Measurements from ENCODE around the gene LAIR2.

The LAIR2 gene, protein sequence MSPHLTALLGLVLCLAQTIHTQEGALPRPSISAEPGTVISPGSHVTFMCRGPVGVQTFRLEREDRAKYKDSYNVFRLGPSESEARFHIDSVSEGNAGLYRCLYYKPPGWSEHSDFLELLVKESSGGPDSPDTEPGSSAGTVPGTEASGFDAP

DNA sequence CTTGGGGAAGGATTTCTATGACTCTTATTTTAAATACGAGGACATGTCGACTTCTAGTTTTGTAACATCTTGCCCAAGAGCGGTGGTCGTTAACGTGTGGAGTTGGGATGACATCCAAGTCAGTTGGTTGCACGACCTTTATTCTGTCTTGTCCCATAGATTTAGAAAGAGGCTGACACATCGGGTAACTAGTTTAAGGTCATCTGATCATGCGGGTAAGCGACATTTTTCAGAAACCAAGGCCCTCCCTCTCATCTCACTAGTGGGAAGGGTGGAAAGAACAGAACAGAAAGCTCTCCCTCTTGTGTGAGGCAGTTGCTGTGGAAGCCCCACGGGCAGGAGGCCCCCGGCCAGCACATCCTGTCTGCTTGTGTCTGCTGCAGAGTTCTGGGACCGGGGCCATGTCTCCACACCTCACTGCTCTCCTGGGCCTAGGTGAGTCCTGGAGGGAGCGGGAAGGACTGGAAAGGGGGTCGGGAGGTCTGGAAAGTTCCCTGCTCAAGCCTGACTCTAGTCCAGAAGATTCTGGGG is at the start of gene LAIR2:
Gene LAIR2, plus strand, starts transcription at position 314 of the 531 bp plus-strand sequence. Its CDS starts 88 bp downstream, at position 402.
- DNase-seq: no peak

DNA sequence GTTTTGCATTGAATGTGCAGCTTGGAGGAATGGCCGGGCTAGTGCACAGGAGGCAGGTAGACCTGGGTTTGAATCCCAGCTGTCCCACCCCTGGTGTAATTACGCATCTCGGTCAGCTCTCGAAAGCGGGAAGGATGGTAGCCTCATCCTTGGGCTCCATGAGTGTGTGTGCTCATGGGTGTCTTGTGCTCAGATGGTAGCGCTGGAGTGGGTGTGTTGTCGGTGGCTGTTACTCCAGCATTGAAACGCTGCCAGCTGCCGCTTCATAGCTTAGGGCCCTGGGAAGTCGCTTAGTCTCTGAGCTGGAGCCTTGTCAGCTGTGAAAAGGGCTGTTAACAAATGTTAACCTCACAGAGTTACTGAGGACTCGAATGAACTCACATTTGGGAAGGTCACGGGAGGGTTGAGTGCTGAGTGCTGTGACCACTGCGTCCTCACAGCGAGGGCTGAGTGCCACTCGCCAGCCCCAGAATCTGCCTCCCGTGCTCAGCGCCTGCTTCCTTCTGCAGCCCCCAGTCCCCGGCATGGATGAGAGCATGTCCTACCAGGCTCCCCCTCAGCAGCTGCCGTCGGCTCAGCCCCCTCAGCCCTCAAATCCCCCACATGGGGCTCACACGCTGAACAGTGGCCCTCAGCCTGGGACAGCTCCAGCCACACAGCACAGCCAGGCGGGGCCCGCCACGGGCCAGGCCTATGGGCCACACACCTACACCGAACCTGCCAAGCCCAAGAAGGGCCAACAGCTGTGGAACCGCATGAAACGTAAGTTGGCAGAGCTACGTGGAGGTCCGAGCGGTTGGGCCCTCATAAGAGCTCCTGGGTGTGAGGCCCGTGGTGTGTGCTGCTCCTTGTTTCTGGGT is 48.5 kb upstream of the LAIR2 start:
- no peak for DNase-seq

DNA sequence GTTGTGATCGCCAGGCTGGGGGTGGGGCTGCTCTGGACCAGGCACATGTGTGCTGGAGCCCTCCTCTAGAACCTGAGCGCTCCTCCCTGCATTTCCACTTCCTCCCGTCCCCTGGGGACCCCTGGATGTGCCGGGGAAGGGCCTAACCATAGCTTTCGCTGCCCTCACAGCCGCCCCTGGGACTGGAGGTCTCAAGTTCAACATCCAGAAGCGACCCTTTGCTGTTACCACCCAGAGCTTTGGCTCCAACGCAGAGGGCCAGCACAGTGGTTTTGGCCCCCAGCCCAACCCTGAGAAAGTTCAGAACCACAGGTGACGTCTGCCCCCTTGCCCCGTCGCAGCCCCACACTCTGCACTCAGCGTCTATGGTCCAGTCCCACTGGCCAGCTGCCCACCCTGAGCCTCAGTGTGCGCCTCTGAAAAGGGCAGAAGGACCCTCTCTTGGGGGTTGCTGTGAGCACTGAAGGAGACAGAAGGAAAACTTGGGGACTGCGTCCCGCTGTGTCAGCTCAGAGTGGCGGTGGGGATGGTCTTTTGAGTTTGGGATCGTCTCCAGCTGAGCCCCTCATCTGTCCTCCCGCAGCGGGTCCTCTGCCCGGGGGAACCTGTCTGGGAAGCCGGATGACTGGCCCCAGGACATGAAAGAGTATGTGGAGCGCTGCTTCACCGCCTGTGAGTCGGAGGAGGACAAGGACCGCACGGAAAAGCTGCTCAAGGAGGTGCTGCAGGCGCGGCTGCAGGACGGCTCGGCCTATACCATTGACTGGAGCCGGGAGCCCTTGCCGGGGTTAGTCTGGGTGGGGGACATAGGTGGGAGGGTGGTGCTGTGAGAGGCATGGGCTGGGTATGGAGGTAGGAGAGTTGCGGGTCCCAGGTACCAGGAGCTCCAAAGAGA is 47.6 kb upstream of the LAIR2 start:
- no peak for DNase-seq

DNA sequence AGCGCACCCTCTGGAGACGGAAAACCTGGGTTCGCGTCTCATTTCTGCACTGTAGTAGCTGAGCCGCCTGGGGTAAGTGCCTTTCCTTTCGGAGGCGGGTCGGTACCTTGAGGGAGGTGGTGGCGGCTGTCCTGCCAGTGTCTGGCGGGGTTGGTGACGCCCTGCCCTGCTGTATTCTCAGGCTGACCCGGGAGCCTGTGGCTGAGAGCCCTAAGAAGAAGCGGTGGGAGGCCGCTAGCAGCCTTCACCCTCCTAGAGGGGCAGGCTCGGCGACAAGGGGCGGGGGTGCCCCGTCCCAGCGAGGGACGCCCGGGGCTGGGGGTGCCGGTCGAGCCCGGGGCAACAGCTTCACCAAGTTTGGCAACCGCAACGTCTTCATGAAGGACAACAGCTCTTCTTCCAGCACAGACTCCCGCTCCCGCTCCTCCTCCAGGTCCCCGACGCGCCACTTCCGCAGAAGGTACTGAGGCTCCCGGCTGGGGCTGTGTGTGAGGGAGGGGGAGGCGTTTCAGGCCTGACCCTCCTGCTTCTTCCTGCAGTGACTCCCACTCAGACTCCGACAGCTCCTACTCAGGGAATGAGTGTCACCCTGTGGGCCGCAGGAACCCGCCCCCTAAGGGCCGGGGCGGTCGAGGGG is 46.7 kb upstream of the LAIR2 start:
- DNase-seq: no peak

DNA sequence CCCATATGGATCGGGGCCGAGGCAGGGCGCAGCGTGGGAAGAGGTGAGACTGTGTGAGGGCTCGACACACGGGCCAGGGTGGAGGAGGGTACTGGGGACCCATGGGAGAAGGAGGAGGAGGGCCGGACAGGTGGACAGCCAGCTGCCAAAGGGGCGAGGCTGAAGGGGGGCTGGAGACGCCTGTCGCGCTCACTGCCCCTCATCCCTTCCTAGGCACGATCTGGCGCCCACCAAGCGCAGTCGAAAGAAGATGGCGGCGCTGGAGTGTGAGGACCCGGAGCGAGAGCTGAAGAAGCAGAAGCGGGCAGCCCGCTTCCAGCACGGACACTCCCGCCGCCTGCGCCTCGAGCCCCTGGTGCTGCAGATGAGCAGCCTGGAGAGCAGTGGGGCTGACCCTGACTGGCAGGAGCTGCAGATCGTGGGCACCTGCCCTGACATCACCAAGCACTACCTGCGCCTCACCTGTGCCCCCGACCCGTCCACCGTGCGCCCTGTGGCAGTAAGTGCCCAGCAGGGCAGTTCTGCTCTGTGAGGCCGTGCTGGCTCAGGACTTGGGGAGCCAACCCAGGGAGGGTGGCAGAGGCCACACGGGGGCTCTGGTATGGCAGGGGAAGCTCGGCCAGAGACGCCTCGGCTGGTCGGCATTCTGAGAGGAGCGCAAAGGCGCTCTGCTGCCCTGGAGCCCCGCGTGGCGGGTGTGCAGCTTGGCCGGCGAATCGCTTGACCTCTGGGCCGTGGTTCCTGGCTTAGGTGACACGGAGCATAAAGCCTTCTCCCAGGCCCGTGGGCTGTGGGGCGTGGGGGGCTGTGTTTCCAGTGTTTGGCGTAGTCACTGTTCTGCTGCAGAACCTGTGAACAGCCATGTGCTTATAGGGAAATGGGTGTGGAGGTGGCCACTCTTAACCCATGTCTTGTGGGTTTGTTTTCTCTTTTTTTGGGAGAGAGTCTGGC is 45.9 kb upstream of the LAIR2 start:
- no peak for DNase-seq

DNA sequence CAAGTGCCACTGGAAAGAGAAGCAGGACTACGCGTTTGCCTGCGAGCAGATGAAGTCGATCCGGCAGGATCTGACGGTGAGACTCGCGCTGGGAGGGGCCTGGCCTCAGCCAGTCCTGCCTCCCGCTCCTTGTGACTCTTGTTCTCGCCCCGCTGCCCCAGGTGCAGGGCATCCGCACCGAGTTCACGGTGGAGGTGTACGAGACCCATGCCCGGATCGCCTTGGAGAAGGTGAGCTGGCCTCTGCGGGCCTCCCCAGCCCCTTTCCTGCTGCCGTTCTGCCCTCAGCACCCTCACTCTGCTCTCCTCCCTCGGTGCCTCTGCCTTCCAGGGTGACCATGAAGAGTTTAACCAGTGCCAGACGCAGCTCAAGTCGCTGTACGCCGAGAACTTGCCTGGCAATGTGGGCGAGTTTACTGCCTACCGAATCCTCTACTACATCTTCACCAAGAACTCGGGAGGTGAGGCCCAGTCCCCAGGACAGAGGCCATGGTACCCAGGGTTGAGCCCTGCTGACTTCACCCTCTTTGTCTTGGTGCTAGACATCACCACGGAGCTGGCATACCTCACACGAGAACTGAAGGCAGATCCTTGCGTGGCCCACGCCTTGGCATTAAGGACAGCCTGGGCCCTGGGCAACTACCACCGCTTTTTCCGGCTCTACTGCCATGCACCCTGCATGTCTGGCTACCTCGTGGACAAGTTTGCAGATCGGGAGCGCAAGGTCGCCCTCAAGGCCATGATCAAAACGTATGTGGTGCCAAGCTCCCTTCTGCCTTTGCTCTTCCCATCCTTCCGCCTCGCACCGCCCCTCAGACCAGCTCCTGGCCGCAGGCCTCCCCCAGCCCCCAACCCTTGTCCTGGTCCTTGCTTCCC is 44.6 kb upstream of the LAIR2 start:
- no peak for DNase-seq

DNA sequence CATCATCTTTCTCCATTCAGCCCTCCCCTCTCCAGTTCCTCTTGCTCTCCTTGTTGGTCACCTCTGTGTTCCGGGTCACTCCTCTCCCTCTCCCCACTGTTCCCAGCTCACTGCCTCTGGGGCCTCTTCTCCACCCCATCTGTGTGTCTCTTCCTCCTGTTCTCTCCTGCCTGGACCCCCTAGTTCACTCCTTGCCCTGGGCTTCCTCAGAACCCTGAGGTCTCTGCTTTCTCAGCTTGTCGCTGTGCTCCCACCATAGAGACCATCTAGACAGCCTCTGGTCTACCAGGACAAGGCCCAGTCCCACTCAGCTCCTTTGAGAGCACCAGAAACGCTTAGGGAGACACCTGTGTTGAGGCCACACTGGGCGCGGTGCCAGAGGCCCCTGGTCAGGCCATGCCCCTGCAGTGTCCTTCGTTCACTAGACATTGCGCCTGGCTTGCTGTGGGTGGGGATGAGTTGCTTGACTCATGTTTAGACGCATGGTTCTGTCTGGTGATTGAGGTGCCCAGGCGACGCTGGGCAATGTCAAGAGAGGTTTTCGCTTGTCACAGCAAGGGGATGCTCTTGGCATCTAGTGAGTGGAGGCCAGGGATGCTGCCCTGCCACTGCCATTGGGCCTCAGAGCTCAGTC is 43.9 kb upstream of the LAIR2 start:
- DNase-seq: no peak

DNA sequence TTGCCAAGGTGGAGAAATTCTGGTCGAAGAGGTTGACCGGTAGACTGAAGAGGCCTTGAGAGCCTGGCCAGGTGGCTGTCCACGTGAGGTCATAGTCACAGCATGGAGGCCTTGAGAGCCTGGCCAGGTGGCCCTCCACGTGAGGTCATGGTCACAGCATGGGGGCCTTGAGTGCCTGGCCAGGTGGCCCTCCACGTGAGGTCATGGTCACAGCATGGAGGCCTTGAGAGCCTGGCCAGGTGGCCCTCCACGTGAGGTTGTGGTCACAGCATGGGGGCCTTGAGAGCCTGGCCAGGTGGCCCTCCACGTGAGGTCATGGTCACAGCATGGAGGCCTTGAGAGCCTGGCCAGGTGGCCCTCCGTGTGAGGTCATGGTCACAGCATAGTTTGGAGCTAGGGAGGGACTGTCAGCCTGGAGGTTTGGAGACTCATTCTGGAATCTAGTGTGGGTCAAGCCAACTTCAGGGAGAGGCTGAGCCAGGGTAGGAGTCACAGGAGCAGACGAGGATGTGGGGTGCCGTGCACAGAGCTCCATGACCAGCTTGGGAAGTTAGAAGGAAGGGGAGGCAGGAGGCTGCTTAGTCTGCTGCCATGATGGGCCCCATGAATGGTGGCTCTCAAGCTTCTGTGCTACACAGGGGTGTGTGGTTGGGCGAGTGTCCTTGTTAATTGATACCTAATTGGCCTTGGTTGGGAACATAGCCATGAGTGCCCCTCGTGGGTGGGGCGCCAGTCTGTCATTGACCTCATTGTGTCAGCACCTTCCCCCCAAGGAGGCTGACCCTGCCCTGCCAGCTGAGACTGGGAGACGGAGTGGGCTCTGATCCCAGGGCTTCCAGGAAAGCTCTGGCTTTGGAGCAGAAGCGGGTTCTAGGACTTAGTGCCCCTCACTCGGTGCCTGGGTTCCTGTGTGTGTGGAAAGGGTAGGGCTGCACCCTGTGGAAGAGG is 43.1 kb upstream of the LAIR2 start:
- no peak for DNase-seq

DNA sequence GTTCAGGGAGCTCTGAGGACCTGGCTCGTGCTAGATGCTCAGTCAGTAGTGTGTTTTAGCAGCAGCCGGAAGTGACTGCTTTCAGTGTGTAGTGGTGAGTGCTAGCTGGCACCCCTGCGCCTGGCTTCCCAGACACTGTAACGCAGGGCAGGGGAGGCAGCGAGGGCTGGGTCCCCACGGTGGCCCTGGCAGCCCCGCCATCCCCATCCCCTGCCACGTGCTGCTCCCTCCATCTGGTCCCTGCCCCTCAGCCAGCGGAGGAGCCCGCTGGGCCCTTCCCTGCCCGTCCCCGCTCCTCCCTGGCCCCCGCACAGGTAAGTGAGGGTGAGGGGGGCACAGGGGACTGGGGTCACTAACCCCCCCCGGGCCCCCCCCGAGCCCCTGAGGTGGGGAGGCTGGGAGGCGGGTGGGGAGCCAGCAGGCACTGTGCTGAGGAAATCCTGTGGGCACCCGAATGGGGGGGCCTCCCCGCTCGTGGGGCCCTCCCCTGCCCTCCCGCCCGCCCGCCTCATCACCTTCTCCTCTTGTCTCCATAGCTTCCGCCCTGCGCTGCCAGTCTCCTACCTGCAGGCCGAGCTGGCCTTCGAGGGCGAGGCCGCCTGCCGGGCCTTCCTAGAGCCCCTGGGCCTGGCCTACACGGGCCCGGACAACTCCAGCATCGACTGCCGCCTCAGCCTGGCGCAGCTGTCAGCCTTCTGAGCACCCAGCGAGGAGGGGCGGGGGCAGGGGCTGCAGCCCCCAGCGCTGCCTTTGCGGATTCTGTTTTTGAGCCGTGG is 42.2 kb upstream of the LAIR2 start:
- DNase-seq: no peak

DNA sequence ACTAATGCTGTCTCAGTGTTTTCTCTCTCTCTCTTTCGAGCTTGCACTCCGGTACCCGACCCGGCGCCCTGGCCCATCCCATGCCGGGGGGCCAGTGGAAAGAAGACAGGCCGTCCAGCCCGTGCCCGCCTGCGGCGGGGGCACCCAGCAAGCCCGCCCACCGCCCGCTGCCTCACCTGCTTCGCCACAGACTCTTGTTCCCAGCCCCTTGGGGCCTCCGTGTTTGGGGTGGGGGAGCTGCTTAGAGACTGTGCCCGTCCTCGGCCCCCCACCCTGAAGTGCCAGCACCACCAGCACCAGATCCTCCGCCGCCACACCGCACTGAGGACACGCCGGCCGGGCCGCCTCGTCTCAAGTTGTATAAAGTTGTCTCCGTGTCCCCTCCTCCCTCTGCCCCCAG is 41.4 kb upstream of the LAIR2 start:
- DNase-seq: no peak

DNA sequence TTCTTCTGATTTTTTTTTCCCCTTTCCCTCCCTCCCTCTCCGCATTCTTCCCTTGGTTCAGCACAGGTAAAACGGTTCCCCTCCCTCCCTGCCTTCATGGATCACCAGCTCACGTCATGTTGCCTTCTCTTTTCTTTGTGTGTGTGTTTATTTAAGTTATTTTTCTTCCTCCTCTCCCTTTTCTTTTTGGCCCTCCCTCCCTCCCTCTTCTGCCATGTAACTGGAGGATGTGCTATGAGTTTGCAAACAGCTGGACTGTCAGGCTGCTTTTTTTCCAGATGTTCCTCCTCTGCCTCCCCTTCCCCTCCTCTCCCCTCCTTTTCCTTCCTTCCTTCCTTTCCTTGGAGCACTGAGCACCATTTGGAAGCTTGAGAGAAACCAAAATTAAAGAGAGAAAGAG is 41.0 kb upstream of the LAIR2 start:
- DNase-seq: peak; percentile 22

DNA sequence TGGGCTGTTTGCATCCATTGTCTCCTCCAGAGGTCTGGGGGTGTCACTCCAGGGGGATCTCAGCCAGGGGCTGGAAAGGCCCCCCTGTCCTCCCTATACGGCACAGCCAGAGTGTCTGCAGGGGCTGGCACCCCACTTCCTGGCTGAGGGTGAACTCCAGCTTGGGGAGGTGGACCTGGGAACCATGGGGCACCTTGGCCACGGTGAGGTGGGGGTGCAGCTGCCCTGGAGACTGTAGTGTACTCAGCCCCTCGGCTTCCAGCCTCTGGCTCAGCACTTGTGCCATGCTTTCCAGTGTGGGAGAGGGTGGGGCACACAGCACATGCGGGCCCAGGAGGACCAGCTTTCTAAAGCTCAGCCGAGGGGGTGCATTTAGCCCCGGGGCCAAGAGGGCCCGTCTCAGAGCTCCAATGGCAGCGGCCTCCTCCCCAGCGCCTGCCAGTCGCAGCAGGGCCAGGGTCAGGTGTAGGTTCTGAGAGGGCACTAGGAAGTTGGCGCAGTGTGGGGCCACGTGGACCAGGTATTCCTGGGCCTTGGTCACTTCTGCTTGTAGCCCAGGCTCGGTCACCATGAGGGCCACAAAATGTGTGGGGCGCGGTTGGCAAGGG is 40.5 kb upstream of the LAIR2 start:
- DNase-seq: no peak

DNA sequence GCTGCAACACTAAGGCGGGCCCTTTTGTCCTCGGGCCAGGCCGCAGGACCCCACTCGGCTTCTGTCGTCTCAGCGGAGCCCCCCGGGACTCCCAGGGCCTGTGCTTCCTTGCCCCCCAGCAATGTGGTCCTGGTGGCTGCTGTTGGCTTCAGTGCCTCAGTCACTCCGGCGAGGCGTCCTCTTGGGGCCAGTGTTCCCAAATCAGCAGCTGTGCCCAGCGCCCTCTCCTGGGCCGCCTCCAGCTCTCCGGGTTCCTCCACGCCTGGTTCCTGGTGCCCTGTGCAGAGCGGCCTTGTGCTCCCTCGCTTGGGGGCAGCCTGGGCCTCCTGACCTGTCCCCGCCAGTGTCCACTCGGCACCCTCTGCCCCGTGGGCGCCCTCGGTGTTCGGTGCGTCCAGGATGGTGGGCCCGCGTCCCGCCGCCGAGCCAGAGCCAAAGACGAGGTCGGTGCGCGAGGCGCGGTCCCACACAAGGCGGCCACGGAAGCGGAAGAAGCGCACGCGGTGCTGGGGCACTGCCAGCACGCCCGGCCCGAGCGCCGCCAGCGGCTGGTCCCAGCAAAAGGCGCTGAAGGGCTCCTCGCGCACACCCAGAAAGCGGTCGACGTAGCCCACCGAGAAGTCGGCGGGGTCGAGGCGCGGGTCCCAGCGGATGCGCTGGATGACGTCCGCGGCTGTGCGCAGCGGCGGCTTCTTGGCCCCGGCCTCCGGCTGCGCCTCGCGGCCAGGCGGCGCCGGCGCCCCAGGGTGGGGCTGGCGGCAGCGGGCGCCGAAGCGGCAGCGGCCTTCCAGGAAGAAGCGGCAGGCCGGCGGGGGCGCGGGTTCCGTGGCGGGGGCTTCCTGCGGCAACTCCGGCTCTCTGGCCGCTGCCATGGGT is 39.7 kb upstream of the LAIR2 start:
- peak; percentile 78 for DNase-seq

DNA sequence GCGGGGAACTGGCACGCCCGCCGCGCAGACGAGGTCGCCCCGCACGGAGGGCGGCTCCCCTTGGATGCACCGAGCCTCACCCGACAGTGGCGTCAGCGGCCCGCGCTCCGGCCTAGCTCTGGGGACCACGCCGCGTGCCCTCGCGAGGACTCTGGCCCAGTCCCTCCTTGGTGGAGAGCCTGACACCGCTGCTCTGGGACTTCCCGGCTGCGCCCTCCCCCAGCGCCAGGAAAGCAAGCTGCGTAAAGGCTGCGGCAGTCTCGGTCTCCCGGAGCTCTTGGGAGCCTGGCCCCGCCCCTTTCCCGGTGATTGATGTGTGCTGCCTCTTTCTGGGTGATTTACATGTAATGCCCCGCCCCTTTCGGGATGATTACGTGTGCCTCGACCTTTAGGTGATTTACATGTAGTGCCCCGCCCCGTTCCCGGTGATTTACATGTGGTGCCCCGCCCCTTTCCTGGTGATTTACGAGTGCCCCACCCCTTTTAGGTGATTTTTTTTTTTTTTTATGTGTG is 39.0 kb upstream of the LAIR2 start, which contains the start of gene LENG9:
Gene LENG9, minus strand, starts transcription at position 248 of the 513 bp plus-strand sequence. CDS start 252 bp downstream, outside the sequence.
- DNase-seq: peak; percentile 98

DNA sequence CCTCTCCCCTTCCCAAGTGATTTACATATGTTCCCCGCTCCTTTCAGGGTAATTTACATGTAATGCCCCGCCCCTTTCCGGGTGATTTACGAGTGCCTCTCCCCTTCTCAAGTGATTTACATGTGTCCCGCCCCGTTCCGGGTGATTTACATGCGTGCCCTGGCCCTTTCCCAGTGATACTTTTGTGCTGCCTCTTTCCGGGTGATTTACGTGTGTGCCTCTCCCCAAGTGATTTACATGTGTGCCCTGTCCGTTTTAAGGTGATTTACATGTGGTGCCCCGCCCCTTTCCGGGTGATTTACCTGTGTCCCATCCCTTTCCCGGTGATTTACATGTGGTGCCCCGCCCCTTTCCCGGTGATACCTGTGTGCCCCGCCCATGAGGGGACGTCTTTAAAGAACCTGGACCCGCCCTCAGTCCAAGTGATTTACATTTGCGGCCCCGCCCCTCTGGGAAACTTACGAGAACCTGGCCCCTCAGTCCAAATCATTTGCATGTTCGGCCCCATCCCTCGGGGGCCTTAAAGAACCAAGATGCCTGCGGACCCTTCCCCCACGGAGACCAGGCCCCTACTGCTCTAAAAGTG is 38.5 kb upstream of the LAIR2 start:
- peak; percentile 91 for DNase-seq

Data from eye (tissue), 1 donor.